HEK293T (cell line): ENCODE results near the gene KREMEN1.

Source experiments
- ARNT ChIP-seq: fragments of 450-650 bp; IDR thresholded peaks from 2 replicates; pipeline ENCODE4 v1.6.1; 2017; ENCODE audit warnings: mild to moderate bottlenecking
- BHLHE40 ChIP-seq: fragments of 450-650 bp; IDR thresholded peaks from 2 replicates; pipeline ENCODE4 v1.6.1; 2016; ENCODE audit warnings: mild to moderate bottlenecking, moderate library complexity, borderline replicate concordance
- ELF4 ChIP-seq: fragments of 450-650 bp; IDR thresholded peaks from 2 replicates; pipeline ENCODE4 v1.6.1; 2017; ENCODE audit warnings: antibody characterized with exemption
- FOXA1 ChIP-seq: fragments of 450-650 bp; IDR thresholded peaks from 2 replicates; pipeline ENCODE4 v1.6.1; 2016; ENCODE audit warnings: mild to moderate bottlenecking
- FOXK2 ChIP-seq: fragments of 450-650 bp; IDR thresholded peaks from 2 replicates; pipeline ENCODE4 v1.6.1; 2016; ENCODE audit warnings: mild to moderate bottlenecking
- FOXM1 ChIP-seq: fragments of 450-650 bp; IDR thresholded peaks from 2 replicates; pipeline ENCODE4 v1.6.1; 2017; ENCODE audit warnings: mild to moderate bottlenecking, borderline replicate concordance
- HDGF ChIP-seq: fragments of 450-650 bp; IDR thresholded peaks from 2 replicates; pipeline ENCODE4 v1.6.1; 2017; ENCODE audit warnings: antibody characterized with exemption, borderline replicate concordance
- L3MBTL2 ChIP-seq: fragments of 450-650 bp; conservative IDR thresholded peaks from 2 replicates; pipeline ENCODE4 v1.6.1; 2016; ENCODE audit warnings: mild to moderate bottlenecking
- NFRKB ChIP-seq: fragments of 450-650 bp; IDR thresholded peaks from 2 replicates; pipeline ENCODE4 v1.6.1; 2016; ENCODE audit warnings: mild to moderate bottlenecking, moderate library complexity
- SP1 ChIP-seq: fragments of 450-650 bp; IDR thresholded peaks from 2 replicates; pipeline ENCODE4 v1.6.1; 2017
- SUZ12 ChIP-seq: fragments of 450-650 bp; IDR thresholded peaks from 2 replicates; pipeline ENCODE4 v1.6.1; 2016; ENCODE audit warnings: mild to moderate bottlenecking
- TARDBP ChIP-seq: fragments of 450-650 bp; IDR thresholded peaks from 2 replicates; pipeline ENCODE4 v1.6.1; 2016
- ZNF384 ChIP-seq: fragments of 450-650 bp; IDR thresholded peaks from 2 replicates; pipeline ENCODE4 v1.6.1; 2016
- TF ChIP-seq, protein P1 (sequence below): fragments of 450-650 bp; IDR thresholded peaks from 2 replicates; pipeline ENCODE4 v1.6.1; 2016

DNA sequence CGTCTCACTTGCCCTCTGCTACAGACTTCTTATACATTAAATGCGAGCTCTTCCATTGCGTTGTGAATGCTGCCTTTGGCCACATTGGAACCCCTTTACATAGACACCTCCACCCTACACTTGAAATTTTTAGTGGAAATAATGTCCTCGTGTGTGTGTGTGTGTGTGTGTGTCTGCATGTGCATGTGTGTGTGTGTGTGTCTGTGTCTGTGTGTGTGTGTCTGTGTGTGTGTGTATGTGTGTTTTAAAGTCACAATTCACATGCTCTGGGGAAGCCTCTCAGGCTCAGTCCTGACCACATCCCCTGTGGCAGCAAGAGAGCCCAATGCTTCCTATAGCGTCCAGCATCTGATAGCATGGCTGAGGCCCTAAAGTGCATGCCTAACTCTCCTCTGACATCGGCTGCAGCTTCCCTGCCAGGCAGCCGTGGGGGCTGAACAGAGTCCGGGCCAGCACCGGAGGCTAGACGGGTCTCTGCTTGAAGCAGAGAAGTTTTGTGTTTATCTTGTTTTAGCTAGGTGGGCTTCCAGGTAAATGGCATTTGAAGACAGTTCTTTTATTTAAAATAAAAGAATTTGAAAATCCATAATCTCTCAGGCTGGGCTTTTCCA lies 68.3 kb downstream of the KREMEN1 start:
- TF ChIP-seq L3MBTL2: no peak
- no peak for TF ChIP-seq HDGF
- TF ChIP-seq, protein P1, sequence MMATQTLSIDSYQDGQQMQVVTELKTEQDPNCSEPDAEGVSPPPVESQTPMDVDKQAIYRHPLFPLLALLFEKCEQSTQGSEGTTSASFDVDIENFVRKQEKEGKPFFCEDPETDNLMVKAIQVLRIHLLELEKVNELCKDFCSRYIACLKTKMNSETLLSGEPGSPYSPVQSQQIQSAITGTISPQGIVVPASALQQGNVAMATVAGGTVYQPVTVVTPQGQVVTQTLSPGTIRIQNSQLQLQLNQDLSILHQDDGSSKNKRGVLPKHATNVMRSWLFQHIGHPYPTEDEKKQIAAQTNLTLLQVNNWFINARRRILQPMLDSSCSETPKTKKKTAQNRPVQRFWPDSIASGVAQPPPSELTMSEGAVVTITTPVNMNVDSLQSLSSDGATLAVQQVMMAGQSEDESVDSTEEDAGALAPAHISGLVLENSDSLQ: no peak
- TF ChIP-seq BHLHE40: no peak
- TF ChIP-seq SP1: no peak
- TF ChIP-seq SUZ12: no peak
- no peak for TF ChIP-seq TARDBP
- no peak for TF ChIP-seq FOXA1
- no peak for TF ChIP-seq ELF4
- no peak for TF ChIP-seq NFRKB
- no peak for TF ChIP-seq ZNF384
- no peak for TF ChIP-seq FOXK2
- TF ChIP-seq FOXM1: no peak
- no peak for TF ChIP-seq ARNT
